Cardiac muscle cell (in vitro differentiated cells and primary cell): ENCODE data around the gene CCDC186. TPM values are rescaled to one million over a fixed set of nuclear protein-coding genes. Genes with fewer than 3 reads are reported as not detected.

Experiments
- DNase-seq, 2 donors: peaks; one replicate each; pipeline versions ENCODE4 v3.0.0 to v3.0.0-alpha.2; 2010 to 2017; ENCODE audit warnings: low read depth in 1 of 2, low spot score in 1 of 2
- H3K27ac ChIP-seq: fragments of 200-600 bp; sonication (generic); 2 replicates; pipeline ENCODE4 v1.5.1; 2016
- H3K27me3 ChIP-seq: fragments of 200-600 bp; sonication (generic); 2 replicates; pipeline ENCODE4 v1.6.0; 2016; ENCODE audit warnings: control low read depth
- H3K36me3 ChIP-seq: fragments of 200-600 bp; sonication (generic); 2 replicates; pipeline ENCODE4 v1.5.1; 2016; ENCODE audit warnings: control low read depth
- H3K4me1 ChIP-seq: fragments of 200-600 bp; sonication (generic); 2 replicates; pipeline ENCODE4 v1.8.1; 2017; ENCODE audit warnings: low read depth, mild to moderate bottlenecking, mixed run types
- H3K4me3 ChIP-seq: fragments of 200-600 bp; sonication (generic); 2 replicates; pipeline ENCODE4 v1.5.1; 2016; ENCODE audit warnings: mild to moderate bottlenecking
- H3K9me3 ChIP-seq: fragments of 200-600 bp; sonication (generic); 2 replicates; pipeline ENCODE4 v1.5.1; 2017; ENCODE audit warnings: low read depth, mild to moderate bottlenecking, control low read depth
- CTCF ChIP-seq: IDR thresholded peaks from 2 replicates; pipeline ENCODE4 v1.5.1; 2012; ENCODE audit warnings: low read depth, mild to moderate bottlenecking, low read length
- polyA plus RNA-seq: library from polyadenylated mRNA; unstranded; fragments of >200 nt; fragmentation: Nextera tagmentation; extraction: Ambion mirVana; gene quantifications from 2 replicates; pipeline ENCODE4 v1.2.1, GENCODE V29; 2016
- total RNA-seq: library from RNA; depleted of rRNA; stranded (reverse); fragments of >200 nt; gene quantifications from 2 replicates; pipeline ENCODE4 v1.2.3, GENCODE V29; 2016

Gene CCDC186
- total and polyA plus RNA-seq, 2 experiments from 2014 or later, result 8.7 to 10.8 TPM

DNA sequence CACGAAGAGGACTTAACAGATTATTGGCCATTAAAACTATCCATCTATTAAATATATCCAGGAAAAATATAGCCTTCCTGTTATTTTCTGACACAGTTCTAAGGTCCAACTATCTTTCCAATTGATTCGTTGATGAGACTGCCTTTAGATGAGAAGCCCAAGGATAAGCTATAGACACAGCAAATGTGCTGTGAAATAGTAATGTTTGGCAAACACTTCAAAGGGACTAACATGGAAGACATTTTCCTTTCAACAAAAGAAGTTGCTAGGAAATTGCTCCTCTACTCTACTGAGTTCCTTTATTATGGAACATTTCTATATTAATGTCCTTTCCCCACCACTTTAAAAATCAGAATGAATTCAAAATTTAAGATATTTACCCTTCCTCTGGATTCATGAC, 38.5 kb downstream of the CCDC186 start:
- H3K27ac ChIP-seq, result no peak overlapping the region
- H3K27me3 ChIP-seq, result no peaks in the 10 kb centered on the region
- no peak for TF ChIP-seq CTCF
- peaks cover 36% of the 10 kb centered on the region for H3K36me3 ChIP-seq
- no peak overlapping the region for H3K4me3 ChIP-seq
- no peaks in the 10 kb centered on the region for H3K4me1 ChIP-seq
- no peak for DNase-seq
- H3K9me3 ChIP-seq, result no peaks in the 10 kb centered on the region

DNA sequence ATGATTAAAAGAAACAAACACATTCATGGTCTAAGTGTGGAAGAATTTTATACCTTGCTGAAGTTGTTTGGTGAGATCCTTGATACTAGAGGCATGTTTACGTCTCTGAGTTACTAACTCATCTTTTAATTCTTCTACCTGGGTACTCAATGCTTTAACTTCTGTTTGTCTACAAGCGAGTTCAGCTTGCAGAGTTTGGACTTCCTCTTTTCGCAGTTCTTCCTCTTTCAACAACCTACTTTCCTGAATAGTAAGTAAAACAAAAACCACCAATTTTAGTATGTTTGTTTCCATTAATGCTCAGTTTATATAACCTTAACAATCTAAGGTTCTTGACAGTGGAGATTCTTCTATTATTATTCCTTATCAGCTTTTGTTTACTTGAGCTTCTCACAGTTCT, 42.9 kb downstream of the CCDC186 start:
- Histone ChIP-seq H3K4me1 (no peaks in the 10 kb centered on the region), H3K36me3 (peaks cover 55% of the 10 kb centered on the region), H3K27ac (no peak overlapping the region), H3K4me3 (no peak overlapping the region), H3K27me3 (no peaks in the 10 kb centered on the region), H3K9me3 (no peaks in the 10 kb centered on the region)
- TF ChIP-seq CTCF, result no peak
- no peak for DNase-seq

- Histone ChIP-seq H3K4me1 (no peaks in the 10 kb centered on the region), H3K27me3 (no peaks in the 10 kb centered on the region), H3K4me3 (no peak overlapping the region), H3K36me3 (peaks cover 27% of the 10 kb centered on the region), H3K27ac (no peak overlapping the region), H3K9me3 (no peaks in the 10 kb centered on the region)
- DNase-seq, result no peak
- no peak for TF ChIP-seq CTCF
These were observed 53.0 kb downstream of the CCDC186 start for GRCh38 chr10:114121031-114121430.

DNA sequence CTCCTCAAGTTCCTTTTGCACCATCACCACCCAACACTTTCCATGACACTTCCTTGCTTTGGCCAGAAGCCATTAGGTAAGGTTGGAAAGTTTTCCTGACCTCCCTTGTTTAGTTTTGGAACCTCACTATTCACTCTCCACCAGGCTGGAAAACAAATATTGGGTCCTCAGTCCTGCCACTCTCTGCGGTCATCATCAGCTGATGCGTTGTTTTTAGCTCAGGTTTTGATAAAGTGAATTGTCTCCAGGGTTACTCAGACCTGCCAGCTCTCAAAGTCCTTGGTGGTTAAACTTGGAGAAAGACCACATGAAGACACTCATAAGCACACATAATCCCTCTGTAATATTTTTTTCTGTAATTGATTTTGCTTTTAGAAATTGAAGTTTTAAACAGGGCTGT, 55.5 kb downstream of the CCDC186 start:
- Histone ChIP-seq H3K4me1 (no peaks in the 10 kb centered on the region), H3K27ac (no peak overlapping the region)

GRCh38 chr10:114117728-114118127, 56.3 kb downstream of the CCDC186 start:
- no peak overlapping the region for H3K27ac ChIP-seq
- H3K36me3 ChIP-seq, result peaks cover 3% of the 10 kb centered on the region
- H3K27me3 ChIP-seq, result peaks cover 5% of the 10 kb centered on the region
- no peaks in the 10 kb centered on the region for H3K4me1 ChIP-seq
- DNase-seq, result no peak
- H3K9me3 ChIP-seq, result no peaks in the 10 kb centered on the region
- H3K4me3 ChIP-seq, result no peak overlapping the region
- no peak for TF ChIP-seq CTCF

More for the DNA sequence above, 55.5 kb downstream of the CCDC186 start:
- DNase-seq, result no peak
- peaks cover 8% of the 10 kb centered on the region for H3K36me3 ChIP-seq
- no peak for TF ChIP-seq CTCF
- no peak overlapping the region for H3K4me3 ChIP-seq
- peaks cover 5% of the 10 kb centered on the region for H3K27me3 ChIP-seq
- no peaks in the 10 kb centered on the region for H3K9me3 ChIP-seq
